Stimulated activated CD8-positive, alpha-beta memory T cell treated with anti-CD3 and anti-CD28 coated beads, Interleukin-4, amount 100 ng/mL, for 4 hours (primary cell): ENCODE measurements around the gene DAPK2.

Source experiments
- DNase-seq, 2 donors: peaks; one replicate each; pipeline ENCODE4 v3.0.0-alpha.2; 2020; ENCODE audit warnings: low read depth in 2 of 2, low spot score in 1 of 2

The DAPK2 gene

GRCh38 chr15:63945007-63945788 is 101.1 kb downstream of the DAPK2 start:
- DNase-seq: peak; percentile 34 to 48

- DNase-seq: no peak
Measured at GRCh38 chr15:63944681-63944955, 101.7 kb downstream of the DAPK2 start.

GRCh38 chr15:63943829-63944680 is 102.2 kb downstream of the DAPK2 start:
- DNase-seq: no peak

- DNase-seq: no peak
Measured at GRCh38 chr15:63942486-63943365, 103.6 kb downstream of the DAPK2 start.

- DNase-seq: no peak
Measured at GRCh38 chr15:63941698-63942465, 104.4 kb downstream of the DAPK2 start.

- DNase-seq: no peak
Measured at GRCh38 chr15:63940966-63941620, 105.2 kb downstream of the DAPK2 start.

GRCh38 chr15:63939531-63940130 is 106.7 kb downstream of the DAPK2 start:
- no peak for DNase-seq

GRCh38 chr15:63938486-63939061 is 107.7 kb downstream of the DAPK2 start:
- no peak for DNase-seq

- DNase-seq: no peak
Measured at GRCh38 chr15:63933522-63933921, 112.8 kb downstream of the DAPK2 start.

- DNase-seq: no peak
Measured at GRCh38 chr15:63931556-63931955, 114.7 kb downstream of the DAPK2 start.

GRCh38 chr15:63930034-63930433 is 116.3 kb downstream of the DAPK2 start:
- DNase-seq: no peak

GRCh38 chr15:63928185-63928842 is 118.0 kb downstream of the DAPK2 start:
- no peak for DNase-seq

GRCh38 chr15:63923993-63924950 is 122.0 kb downstream of the DAPK2 start:
- no peak for DNase-seq

- no peak for DNase-seq
Measured at GRCh38 chr15:63922916-63923315, 123.4 kb downstream of the DAPK2 start.

- no peak for DNase-seq
Measured at GRCh38 chr15:63922261-63922904, 123.9 kb downstream of the DAPK2 start.

GRCh38 chr15:63920504-63921175 is 125.6 kb downstream of the DAPK2 start:
- no peak for DNase-seq

GRCh38 chr15:63918901-63919348 is 127.4 kb downstream of the DAPK2 start:
- DNase-seq: no peak
